CD14-positive monocyte (primary cell): Measurements from ENCODE around the gene DOCK6. TPM values are rescaled to one million over a fixed set of nuclear protein-coding genes. Genes with fewer than 3 reads are reported as not detected.

ENCODE experiments used
- DNase-seq, 3 donors: peaks; one replicate each; pipeline ENCODE4 v3.0.0-alpha.2; 2011 to 2022
- H2AFZ ChIP-seq: 2 replicates; pipeline ENCODE4 v1.6.0; 2012; ENCODE audit warnings: mild to moderate bottlenecking, low read depth, low read length, inconsistent platforms; ENCODE audit not compliant: insufficient read depth, poor library complexity, severe bottlenecking
- H3K27ac ChIP-seq, 2 donors: 1 replicate in 1 of 2; 2 replicates in 1 of 2; pipeline ENCODE4 v1.5.1; 2012 to 2013; ENCODE audit warnings: low read length in 2 of 2, control low read depth in 1 of 2, inconsistent platforms in 1 of 2, low read depth in 1 of 2, mild to moderate bottlenecking in 1 of 2
- H3K27me3 ChIP-seq, 2 donors: one replicate each; pipeline versions ENCODE4 v1.6.0 to v1.6.1; 2011 to 2013; ENCODE audit warnings: low read length in 2 of 2; ENCODE audit not compliant: control insufficient read depth in 2 of 2, insufficient read depth in 2 of 2
- H3K36me3 ChIP-seq, 2 donors: replicated peaks in 1 of 2; 1 replicate in 1 of 2; 2 replicates in 1 of 2; pipeline versions ENCODE4 v1.5.1 to v1.6.1; 2012 to 2013; ENCODE audit warnings: low read length in 2 of 2, control low read depth in 1 of 2, inconsistent platforms in 1 of 2, mild to moderate bottlenecking in 1 of 2; ENCODE audit not compliant: insufficient read depth in 2 of 2, control insufficient read depth in 1 of 2
- H3K4me1 ChIP-seq, 2 donors: 1 replicate in 1 of 2; 2 replicates in 1 of 2; pipeline versions ENCODE4 v1.5.1 to v1.6.1; 2012 to 2013; ENCODE audit warnings: low read length in 2 of 2, control low read depth in 1 of 2, inconsistent platforms in 1 of 2, mild to moderate bottlenecking in 1 of 2, moderate library complexity in 1 of 2; ENCODE audit not compliant: insufficient read depth in 2 of 2, control insufficient read depth in 1 of 2
- H3K4me2 ChIP-seq: replicated peaks from 2 replicates; pipeline ENCODE3; 2012; ENCODE audit warnings: low read length, moderate library complexity, mild to moderate bottlenecking; ENCODE audit not compliant: poor library complexity, severe bottlenecking; ENCODE audit errors: extremely low read depth
- H3K4me3 ChIP-seq, 3 experiments: fragments of 200-600 bp in 1 of 3; sonication (generic) in 1 of 3; replicated peaks in 1 of 3; 1 replicate in 2 of 3; 2 replicates in 1 of 3; pipeline ENCODE4 v1.5.1; 2011 to 2013; ENCODE audit warnings: low read length in 3 of 3, mild to moderate bottlenecking in 3 of 3, control low read depth in 2 of 3, low read depth in 2 of 3, inconsistent platforms in 1 of 3, moderate library complexity in 1 of 3
- H3K79me2 ChIP-seq: 2 replicates; pipeline ENCODE4 v1.6.0; 2012; ENCODE audit warnings: mild to moderate bottlenecking, control low read depth, inconsistent platforms, low read length, moderate library complexity; ENCODE audit not compliant: insufficient read depth
- H3K9ac ChIP-seq: 2 replicates; pipeline ENCODE4 v1.6.0; 2017; ENCODE audit warnings: low read length, mild to moderate bottlenecking; ENCODE audit not compliant: insufficient read depth, poor library complexity, severe bottlenecking
- H3K9me3 ChIP-seq, 2 donors: replicated peaks in 1 of 2; 1 replicate in 1 of 2; 2 replicates in 1 of 2; pipeline versions ENCODE4 v1.5.1 to v1.6.1; 2012 to 2013; ENCODE audit warnings: low read length in 2 of 2, control low read depth in 1 of 2; ENCODE audit not compliant: control insufficient read depth in 1 of 2, insufficient read depth in 1 of 2
- H4K20me1 ChIP-seq: 2 replicates; pipeline ENCODE4 v1.6.0; 2012; ENCODE audit warnings: mild to moderate bottlenecking, low read length, control low read depth, moderate library complexity; ENCODE audit not compliant: insufficient read depth
- H3K27ac Mint-ChIP-seq, 7 donors: one replicate each; pipeline ENCODE4 v1.8.0; 2020; ENCODE audit warnings: mild to moderate bottlenecking in 7 of 7, mixed read lengths in 7 of 7, moderate library complexity in 6 of 7, inconsistent platforms in 2 of 7
- H3K27me3 Mint-ChIP-seq, 3 donors: one replicate each; pipeline ENCODE4 v1.8.0; 2021 to 2022; ENCODE audit warnings: low read depth in 3 of 3, mild to moderate bottlenecking in 3 of 3, mixed read lengths in 3 of 3, moderate library complexity in 3 of 3, inconsistent platforms in 1 of 3
- H3K36me3 Mint-ChIP-seq, 2 donors: one replicate each; pipeline ENCODE4 v1.8.0; 2020; ENCODE audit warnings: mixed read lengths in 2 of 2, inconsistent platforms in 1 of 2, mild to moderate bottlenecking in 1 of 2
- H3K4me1 Mint-ChIP-seq: one replicate; pipeline ENCODE4 v1.8.0; 2020; ENCODE audit warnings: mild to moderate bottlenecking, mixed read lengths
- H3K4me3 Mint-ChIP-seq, 2 donors: one replicate each; pipeline ENCODE4 v1.8.0; 2020; ENCODE audit warnings: mild to moderate bottlenecking in 2 of 2, mixed read lengths in 2 of 2, moderate library complexity in 1 of 2
- H3K9me3 Mint-ChIP-seq, 7 donors: one replicate each; pipeline ENCODE4 v1.8.0; 2020 to 2022; ENCODE audit warnings: mixed read lengths in 7 of 7, mild to moderate bottlenecking in 6 of 7, moderate library complexity in 6 of 7, inconsistent platforms in 2 of 7
- CTCF ChIP-seq: fragments of 200-600 bp; IDR thresholded peaks from one replicate; pipeline ENCODE4 v1.8.0; 2022; ENCODE audit warnings: antibody characterized with exemption, mild to moderate bottlenecking
- WGBS: methylation state at CpG from one replicate; pipeline ENCODE4 v1.1.5; 2013; ENCODE audit warnings: missing lambda C conversion rate; ENCODE audit not compliant: insufficient coverage; 5-methylcytosine and 5-hydroxymethylcytosine counted together
- intact Hi-C, 2 donors: fragments of 100-400 bp; cut with micrococcal nuclease; formaldehyde crosslinking; loops; one replicate each; pipeline versions ENCODE4 v1.15.0 to v1.15.1; 2023
- polyA plus RNA-seq, 3 donors: library from polyadenylated mRNA; depleted of rRNA in 1 of 3; unstranded in 2 of 3; stranded (reverse) in 1 of 3; fragments of 300-500 nt in 2 of 3; fragments of >200 nt in 1 of 3; fragmentation: Illumina TruSeq in 2 of 3; gene quantifications; 1 replicate in 2 of 3; 2 replicates in 1 of 3; pipeline ENCODE4 v1.2.3, GENCODE V29; 2012 to 2021

DOCK6 gene
- polyA plus RNA-seq, 3 donors, result 0.03 to 0.93 (median 0.18) TPM

- Histone ChIP-seq H3K9me3 (no peaks in the 10 kb centered on the region), H3K27ac (no peak overlapping the region), H3K4me1 (peaks cover 0 to 11% of the 10 kb centered on the region in 2 donors), H3K36me3 (no peaks in the 10 kb centered on the region), H3K9ac (no peak overlapping the region), H4K20me1 (no peaks in the 10 kb centered on the region), H3K27me3 (no peaks in the 10 kb centered on the region), H2AFZ (no peak overlapping the region), H3K4me3 (no peak overlapping the region), H3K79me2 (no peaks in the 10 kb centered on the region), H3K4me2 (no peak overlapping the region)
- no peak for TF ChIP-seq CTCF
- Mint-ChIP-seq H3K36me3 (no peaks in the 10 kb centered on the region), H3K9me3 (peaks cover 0 to 3% (median 0%) of the 10 kb centered on the region in 7 donors), H3K27me3 (peaks cover 8 to 17% (median 8%) of the 10 kb centered on the region in 3 donors), H3K4me1 (peaks cover 11% of the 10 kb centered on the region), H3K27ac (peak overlapping the region in 1 of 7 donors; percentile 43), H3K4me3 (no peak overlapping the region)
- no CpG with 5 or more reads among the region's 5 CpGs for whole genome bisulfite sequencing
- no peak for DNase-seq
- intact Hi-C loops, result loop anchor here (5.0 kb wide), 2 partner anchors 68 to 168 kb away; no protein-coding TSS in a partner anchor
These were observed 57.4 kb downstream of the DOCK6 start for GRCh38 chr19:11204943-11205349.

GRCh38 chr19:11204076-11204602 lies 58.2 kb downstream of the DOCK6 start:
- DNase-seq, result no peak
- no peaks in the 10 kb centered on the region for H3K27me3 ChIP-seq
- H3K9me3 Mint-ChIP-seq, result peaks cover 0 to 2% (median 0%) of the 10 kb centered on the region in 7 donors
- peak; percentile 71 for TF ChIP-seq CTCF
- H3K27me3 Mint-ChIP-seq, result peaks cover 6 to 11% (median 8%) of the 10 kb centered on the region in 3 donors
- H3K4me3 Mint-ChIP-seq, result no peak overlapping the region
- no peaks in the 10 kb centered on the region for H3K9me3 ChIP-seq
- peaks cover 11% of the 10 kb centered on the region for H3K4me1 Mint-ChIP-seq
- H3K27ac ChIP-seq, result no peak overlapping the region
- 14% methylated on average over 1 of the region's 9 CpGs for WGBS
- H3K4me2 ChIP-seq, result no peak overlapping the region
- no peaks in the 10 kb centered on the region for H3K36me3 ChIP-seq
- no peak overlapping the region for H3K4me3 ChIP-seq
- no peak overlapping the region for H3K9ac ChIP-seq
- no peaks in the 10 kb centered on the region for H3K79me2 ChIP-seq
- H2AFZ ChIP-seq, result no peak overlapping the region
- peaks cover 0 to 11% of the 10 kb centered on the region in 2 donors for H3K4me1 ChIP-seq
- no peaks in the 10 kb centered on the region for H3K36me3 Mint-ChIP-seq
- H3K27ac Mint-ChIP-seq, result peak overlapping the region in 2 of 7 donors; percentile 39 to 64
- no peaks in the 10 kb centered on the region for H4K20me1 ChIP-seq
- intact Hi-C loops, result loop anchor here (5.0 kb wide), 1 partner anchor 67 kb away; no protein-coding TSS in a partner anchor
